Left ventricle myocardium inferior (tissue), 1 donor: ENCODE data around the gene CAMK1D. TPM values are rescaled to one million over a fixed set of nuclear protein-coding genes. Genes with fewer than 3 reads are reported as not detected.

ENCODE experiments used
- DNase-seq: peaks from one replicate; pipeline ENCODE4 v3.0.0-alpha.2; 2020
- H3K27ac ChIP-seq: fragments of 200-600 bp; replicated peaks from 2 replicates; pipeline ENCODE4 v1.8.0; 2021
- H3K27me3 ChIP-seq: fragments of 200-600 bp; 2 replicates; pipeline ENCODE4 v1.8.0; 2021; ENCODE audit warnings: low read depth
- H3K36me3 ChIP-seq: fragments of 200-600 bp; 2 replicates; pipeline ENCODE4 v1.8.0; 2021
- H3K4me1 ChIP-seq: fragments of 200-600 bp; 2 replicates; pipeline ENCODE4 v1.8.0; 2021
- H3K4me3 ChIP-seq: fragments of 200-600 bp; 2 replicates; pipeline ENCODE4 v1.8.0; 2021; ENCODE audit warnings: mild to moderate bottlenecking, moderate library complexity
- H3K9me3 ChIP-seq: fragments of 200-600 bp; replicated peaks from 2 replicates; pipeline ENCODE4 v1.8.0; 2021
- intact Hi-C: fragments of 100-400 bp; cut with micrococcal nuclease; formaldehyde crosslinking; loops from one replicate; pipeline ENCODE4 v1.11.0; 2022
- total RNA-seq: library from RNA; stranded (reverse); fragmentation: NEBNext Ultra II Directional; extraction: Animal tissue kit (Norgen Biotek cat#: 25700); gene quantifications from one replicate; pipeline ENCODE4 v1.2.1, GENCODE V29; 2021
- TF ChIP-seq, protein P1 (sequence below): fragments of 200-600 bp; IDR thresholded peaks from 2 replicates; pipeline ENCODE4 v1.8.0; 2021; ENCODE audit warnings: antibody characterized with exemption, mild to moderate bottlenecking, borderline replicate concordance
- donor health status: DM: no; HTN: yes; CAD: no; lungs with severe emphysema.

Gene CAMK1D
- total RNA-seq, 1 donor from 2014 or later, result 2.5 TPM

DNA sequence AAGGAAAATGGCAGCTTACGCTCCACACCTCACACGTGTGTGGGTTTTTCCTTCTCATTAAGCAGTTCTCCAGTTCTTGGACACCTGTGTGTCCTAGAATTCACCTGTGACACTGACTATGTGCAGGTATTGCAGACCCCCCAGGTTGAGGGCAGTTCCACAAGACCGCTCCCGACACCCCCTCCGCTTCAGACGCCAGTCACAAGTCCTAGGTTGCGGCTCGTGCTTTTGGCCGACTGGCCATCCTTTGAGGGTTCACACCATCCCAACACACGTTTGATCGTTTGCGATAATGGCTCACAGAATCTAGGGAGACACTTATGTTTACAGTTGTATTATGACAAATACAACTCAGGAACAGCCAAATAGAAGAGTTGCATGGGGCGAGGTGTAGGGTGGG is 44.5 kb downstream of the CAMK1D start:
- no peak for DNase-seq
- intact Hi-C loops, result no loop called here
- Histone ChIP-seq H3K36me3 (no peaks in the 10 kb centered on the region), H3K27me3 (no peaks in the 10 kb centered on the region), H3K4me1 (peaks cover 27% of the 10 kb centered on the region), H3K27ac (no peak overlapping the region), H3K4me3 (no peak overlapping the region), H3K9me3 (no peaks in the 10 kb centered on the region)
- TF ChIP-seq, protein P1, sequence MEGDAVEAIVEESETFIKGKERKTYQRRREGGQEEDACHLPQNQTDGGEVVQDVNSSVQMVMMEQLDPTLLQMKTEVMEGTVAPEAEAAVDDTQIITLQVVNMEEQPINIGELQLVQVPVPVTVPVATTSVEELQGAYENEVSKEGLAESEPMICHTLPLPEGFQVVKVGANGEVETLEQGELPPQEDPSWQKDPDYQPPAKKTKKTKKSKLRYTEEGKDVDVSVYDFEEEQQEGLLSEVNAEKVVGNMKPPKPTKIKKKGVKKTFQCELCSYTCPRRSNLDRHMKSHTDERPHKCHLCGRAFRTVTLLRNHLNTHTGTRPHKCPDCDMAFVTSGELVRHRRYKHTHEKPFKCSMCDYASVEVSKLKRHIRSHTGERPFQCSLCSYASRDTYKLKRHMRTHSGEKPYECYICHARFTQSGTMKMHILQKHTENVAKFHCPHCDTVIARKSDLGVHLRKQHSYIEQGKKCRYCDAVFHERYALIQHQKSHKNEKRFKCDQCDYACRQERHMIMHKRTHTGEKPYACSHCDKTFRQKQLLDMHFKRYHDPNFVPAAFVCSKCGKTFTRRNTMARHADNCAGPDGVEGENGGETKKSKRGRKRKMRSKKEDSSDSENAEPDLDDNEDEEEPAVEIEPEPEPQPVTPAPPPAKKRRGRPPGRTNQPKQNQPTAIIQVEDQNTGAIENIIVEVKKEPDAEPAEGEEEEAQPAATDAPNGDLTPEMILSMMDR, result no peak

DNA sequence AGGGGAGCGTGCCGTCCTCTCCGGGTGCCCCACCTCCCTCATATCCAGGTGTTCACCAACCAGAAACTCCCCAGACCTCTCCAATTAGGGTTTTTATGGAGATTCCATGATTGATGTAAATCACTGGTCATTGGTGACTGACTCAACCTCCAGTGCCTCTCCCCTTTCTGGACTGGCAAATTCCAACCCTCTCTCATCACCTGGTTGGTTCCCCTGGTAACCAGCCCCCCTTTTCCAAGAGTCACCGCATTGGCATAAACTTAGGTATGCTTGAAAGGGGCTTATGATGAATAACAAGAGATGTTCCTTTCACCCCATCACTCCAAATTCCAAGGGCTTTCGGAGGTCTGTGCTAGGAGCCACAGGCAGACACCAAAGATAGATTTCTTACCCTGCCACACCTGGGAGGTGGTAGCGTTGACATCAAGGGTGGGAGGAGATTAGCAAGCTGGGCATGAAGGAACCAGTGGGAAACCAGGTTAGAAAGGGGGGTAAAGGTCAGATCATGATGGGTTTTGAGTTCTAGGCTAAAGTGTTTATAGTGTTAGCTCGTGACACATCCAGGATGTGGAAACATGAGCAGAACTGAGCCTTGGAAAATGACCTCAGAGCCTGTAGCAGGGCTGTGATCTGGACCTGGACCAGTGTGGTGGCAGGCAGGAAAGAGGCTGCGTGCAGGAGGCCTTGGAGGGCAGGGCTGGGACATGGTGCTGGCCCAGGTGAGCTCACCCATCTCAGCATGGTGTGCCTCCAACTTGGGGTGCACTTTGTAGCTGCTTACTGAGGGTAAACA is 45.1 kb downstream of the CAMK1D start:
- Histone ChIP-seq H3K4me3 (no peak overlapping the region), H3K4me1 (peaks cover 21% of the 10 kb centered on the region)
- intact Hi-C loops, result no loop called here

DNA sequence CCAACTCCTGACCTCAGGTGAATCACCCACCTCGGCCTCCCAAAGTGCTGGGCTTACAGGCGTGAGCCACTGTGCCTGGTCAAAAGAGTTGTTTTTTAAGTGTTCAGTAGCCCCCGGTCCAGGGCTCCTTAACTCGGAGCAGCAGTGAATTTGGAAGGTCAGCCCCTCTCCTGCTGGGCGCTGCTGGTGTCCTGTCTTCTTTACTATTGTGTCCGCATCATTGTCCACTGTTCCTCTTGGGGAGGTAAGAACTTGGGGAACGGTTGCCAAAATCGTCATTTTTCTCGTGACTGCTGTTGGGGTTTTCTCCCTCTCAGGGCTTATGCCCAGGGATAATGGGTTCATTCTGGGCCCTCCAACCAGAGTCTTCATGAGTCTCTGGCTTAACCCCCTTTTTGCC is 46.7 kb downstream of the CAMK1D start:
- Histone ChIP-seq H3K27ac (no peak overlapping the region), H3K9me3 (no peaks in the 10 kb centered on the region)
- no peak for DNase-seq

More for the DNA sequence above, 45.1 kb downstream of the CAMK1D start:
- H3K27me3 ChIP-seq, result no peaks in the 10 kb centered on the region
- no peaks in the 10 kb centered on the region for H3K36me3 ChIP-seq
- H3K27ac ChIP-seq, result no peak overlapping the region
- no peak for DNase-seq
- TF ChIP-seq, protein P1, result no peak
- H3K9me3 ChIP-seq, result no peaks in the 10 kb centered on the region

DNA sequence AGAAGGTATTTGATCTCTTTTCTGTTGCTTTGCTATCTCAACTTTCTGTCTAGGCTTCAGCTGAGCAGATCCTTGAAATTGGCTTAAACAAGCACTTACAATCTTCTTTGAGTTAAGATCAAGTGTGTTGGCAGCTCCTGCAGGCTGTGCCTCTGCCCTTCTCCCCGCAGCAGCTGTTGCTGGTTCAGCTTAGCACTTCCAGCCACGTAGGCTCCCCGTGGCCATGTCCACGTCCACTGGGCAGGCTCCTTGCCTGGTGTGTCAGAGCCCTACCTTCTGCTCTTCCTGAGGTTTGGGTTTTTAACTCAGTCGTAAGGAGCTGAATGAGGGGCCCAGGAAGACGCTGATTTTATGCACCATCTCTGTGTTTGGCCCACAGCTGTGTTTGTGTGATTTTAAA is 47.2 kb downstream of the CAMK1D start:
- H3K4me3 ChIP-seq, result no peak overlapping the region
- DNase-seq, result no peak
- no peaks in the 10 kb centered on the region for H3K9me3 ChIP-seq
- intact Hi-C loops, result no loop called here
- TF ChIP-seq, protein P1, result no peak
- no peaks in the 10 kb centered on the region for H3K4me1 ChIP-seq
- H3K27ac ChIP-seq, result no peak overlapping the region
- no peaks in the 10 kb centered on the region for H3K36me3 ChIP-seq
- no peaks in the 10 kb centered on the region for H3K27me3 ChIP-seq

More for the DNA sequence above, 46.7 kb downstream of the CAMK1D start:
- Histone ChIP-seq H3K4me1 (peaks cover 4% of the 10 kb centered on the region), H3K4me3 (no peak overlapping the region), H3K27me3 (no peaks in the 10 kb centered on the region), H3K36me3 (no peaks in the 10 kb centered on the region)
- intact Hi-C loops, result no loop called here
- TF ChIP-seq, protein P1, result no peak

DNA sequence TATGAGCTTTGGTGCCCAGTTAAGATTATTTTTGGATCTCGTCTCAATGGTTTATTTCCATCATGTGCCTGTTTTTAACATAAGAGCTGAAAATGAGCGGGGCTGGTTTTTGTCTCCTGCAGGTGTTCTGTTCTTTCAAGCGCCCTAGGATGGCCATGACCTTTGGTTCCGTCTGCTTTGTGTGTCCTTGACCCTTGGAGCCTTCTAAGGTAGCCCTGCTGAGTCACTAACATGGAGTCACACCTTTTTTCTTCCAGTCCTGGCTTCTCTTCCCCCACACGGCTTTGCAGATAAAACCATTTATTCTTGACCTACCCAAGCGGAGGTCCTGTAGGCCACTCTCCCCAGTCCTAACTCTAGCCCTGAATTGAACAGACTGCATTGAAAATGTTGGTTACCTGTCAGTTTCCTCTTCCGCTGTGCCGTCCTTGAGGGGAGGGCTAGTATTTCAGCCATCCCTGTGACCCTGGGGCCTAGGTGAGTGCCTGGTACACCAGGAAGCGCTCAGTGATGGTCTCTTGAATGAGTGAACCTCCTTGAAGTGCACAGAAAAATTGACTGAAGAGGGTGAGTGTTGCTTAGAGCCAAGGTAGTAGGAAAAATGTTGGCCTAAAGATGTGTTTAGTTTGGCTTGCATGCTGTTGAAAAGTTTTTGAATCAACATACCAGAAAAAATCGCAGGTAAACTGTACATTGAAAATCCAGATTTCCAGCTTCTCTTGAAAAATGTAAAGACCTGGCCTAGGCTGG is 48.0 kb downstream of the CAMK1D start:
- H3K4me1 ChIP-seq, result no peaks in the 10 kb centered on the region

More for the DNA sequence above, 48.0 kb downstream of the CAMK1D start:
- H3K4me3 ChIP-seq, result no peak overlapping the region
- no peak overlapping the region for H3K27ac ChIP-seq
- no peaks in the 10 kb centered on the region for H3K9me3 ChIP-seq
- intact Hi-C loops, result no loop called here
- H3K27me3 ChIP-seq, result no peaks in the 10 kb centered on the region
- H3K36me3 ChIP-seq, result no peaks in the 10 kb centered on the region
- no peak for DNase-seq
- TF ChIP-seq, protein P1, result no peak
